ENCODE results near the gene KLHL30.

The KLHL30 gene

GRCh38 chr2:238131761-238132462, 6.6 kb upstream of the KLHL30 start:
- no peak for DNase-seq (ENCODE audit: low spot score)

- DNase-seq (ENCODE audit: low spot score) = no peak
Observed at GRCh38 chr2:238132463-238133450, 5.7 kb upstream of the KLHL30 start.

- no peak for DNase-seq (ENCODE audit: low spot score)
Observed at GRCh38 chr2:238133499-238134392, 4.7 kb upstream of the KLHL30 start.

GRCh38 chr2:238134393-238134785, 4.1 kb upstream of the KLHL30 start:
- no peak for DNase-seq (ENCODE audit: low spot score)

GRCh38 chr2:238135601-238136150, 2.8 kb upstream of the KLHL30 start:
- no peak for DNase-seq (ENCODE audit: low spot score)

- DNase-seq (ENCODE audit: low spot score) = no peak
Observed at GRCh38 chr2:238136820-238137537, 1.5 kb upstream of the KLHL30 start.

GRCh38 chr2:238137885-238138284, 583 bp upstream of the KLHL30 start:
- DNase-seq (ENCODE audit: low spot score) = no peak

GRCh38 chr2:238139196-238140039, 950 bp downstream of the KLHL30 start:
- DNase-seq (ENCODE audit: low spot score) = no peak

GRCh38 chr2:238140040-238140439, 1.6 kb downstream of the KLHL30 start:
- no peak for DNase-seq (ENCODE audit: low spot score)

GRCh38 chr2:238140721-238141540, 2.5 kb downstream of the KLHL30 start:
- no peak for DNase-seq (ENCODE audit: low spot score)

GRCh38 chr2:238141541-238142318, 3.3 kb downstream of the KLHL30 start:
- no peak for DNase-seq (ENCODE audit: low spot score)

- no peak for DNase-seq (ENCODE audit: low spot score)
Observed at GRCh38 chr2:238142382-238143205, 4.1 kb downstream of the KLHL30 start.

- DNase-seq (ENCODE audit: low spot score) = no peak
Observed at GRCh38 chr2:238143239-238143951, 4.9 kb downstream of the KLHL30 start.

GRCh38 chr2:238144262-238144661, 5.8 kb downstream of the KLHL30 start:
- DNase-seq (ENCODE audit: low spot score) = no peak

- no peak for DNase-seq (ENCODE audit: low spot score)
Observed at GRCh38 chr2:238145046-238145445, 6.6 kb downstream of the KLHL30 start.

- no peak for DNase-seq (ENCODE audit: low spot score)
Observed at GRCh38 chr2:238145851-238146250, 7.4 kb downstream of the KLHL30 start.
